Stomach (tissue), 9 donors: ENCODE data around the gene FZD4. TPM values are rescaled to one million over a fixed set of nuclear protein-coding genes. Genes with fewer than 3 reads are reported as not detected.

Source experiments
- DNase-seq, 2 donors: peaks; one replicate each; pipeline versions ENCODE4 v3.0.0 to v3.0.0-alpha.2; 2013 to 2019
- H3K27ac ChIP-seq, 5 donors: fragments of 200-600 bp in 4 of 5; sonication (generic) in 4 of 5; one replicate each; pipeline ENCODE4 v1.5.1; 2013 to 2019; ENCODE audit warnings: mild to moderate bottlenecking in 1 of 5, moderate library complexity in 1 of 5
- H3K27me3 ChIP-seq, 3 donors: fragments of 200-600 bp; sonication (generic); one replicate each; pipeline ENCODE4 v1.5.1; 2017 to 2019; ENCODE audit warnings: mixed run types in 1 of 3
- H3K36me3 ChIP-seq, 4 donors: fragments of 200-600 bp; sonication (generic); 1 replicate in 3 of 4; 2 replicates in 1 of 4; pipeline ENCODE4 v1.5.1; 2016 to 2019
- H3K4me1 ChIP-seq, 4 donors: fragments of 200-600 bp; sonication (generic); one replicate each; pipeline ENCODE4 v1.5.1; 2016 to 2019
- H3K4me3 ChIP-seq, 4 donors: fragments of 200-600 bp; sonication (generic) in 3 of 4; one replicate each; pipeline ENCODE4 v1.5.1; 2016 to 2019; ENCODE audit warnings: mild to moderate bottlenecking in 1 of 4
- H3K9me3 ChIP-seq, 4 donors: fragments of 200-600 bp; sonication (generic); one replicate each; pipeline ENCODE4 v1.5.1; 2016 to 2019
- CTCF ChIP-seq, 7 experiments: fragments of 450-650 bp in 4 of 7; fragments of 200-600 bp in 3 of 7; sonication (generic) in 3 of 7; IDR thresholded peaks; one replicate each; pipeline ENCODE4 v1.5.1; 2016 to 2019; ENCODE audit warnings: antibody characterized with exemption in 7 of 7, control low read depth in 2 of 7, mild to moderate bottlenecking in 1 of 7
- EP300 ChIP-seq: sonication (generic); formaldehyde crosslinking; IDR thresholded peaks from one replicate; pipeline ENCODE4 v1.6.1; 2017; ENCODE audit warnings: antibody characterized with exemption
- POLR2A ChIP-seq, 4 donors: fragments of 450-650 bp; IDR thresholded peaks; one replicate each; pipeline ENCODE4 v1.6.1; 2016; ENCODE audit warnings: antibody characterized with exemption in 4 of 4, control low read depth in 2 of 4, mild to moderate bottlenecking in 1 of 4, moderate library complexity in 1 of 4
- POLR2AphosphoS5 ChIP-seq, 3 donors: sonication (generic); formaldehyde crosslinking; IDR thresholded peaks; one replicate each; pipeline ENCODE4 v1.6.1; 2016; ENCODE audit warnings: antibody characterized with exemption in 3 of 3
- WGBS, 5 donors: extraction: QIAGEN DNeasy Blood & Tissue Kit in 3 of 5; methylation state at CpG; one replicate each; pipeline versions ENCODE4 v1.1.5 to v1.1.7; 2013 to 2018; 5-methylcytosine and 5-hydroxymethylcytosine counted together
- intact Hi-C: fragments of 100-400 bp; cut with DNase I; formaldehyde crosslinking; loops from one replicate; pipeline ENCODE4 v1.15.1; 2023; ENCODE audit warnings: low total_unique reads
- polyA plus RNA-seq, 3 donors: library from polyadenylated mRNA; stranded (reverse); fragments of 200-250 nt; gene quantifications; one replicate each; pipeline ENCODE4 v1.2.3, GENCODE V29; 2013
- total RNA-seq, 5 donors: library from RNA; depleted of rRNA; stranded (reverse); fragments of >200 nt; gene quantifications; one replicate each; pipeline versions ENCODE4 v1.1.0 to v1.2.3, GENCODE V29; 2014 to 2016
- donor health status: healthy with polysubstance abuse.
- donor health status: Bipolar disorder and iron deficiency.
- donor health status: healthy.

FZD4 gene
- total and polyA plus RNA-seq, 8 donors, result 2.4 to 55.8 (median 12.0) TPM

GRCh38 chr11:86930957-86931547 lies 24.1 kb downstream of the FZD4 start:
- H3K36me3 ChIP-seq, result no peaks in the 10 kb centered on the region
- 71 to 91% (median 90%) methylated on average over 1 of the region's 1 CpG for WGBS, 5 donors
- no peak overlapping the region for H3K4me3 ChIP-seq
- intact Hi-C loops, result no loop called here
- TF ChIP-seq CTCF (IDR thresholded peaks at IDR 0.05) (no peak), POLR2A (IDR thresholded peaks at IDR 0.05) (no peak), EP300 (no peak), POLR2AphosphoS5 (IDR thresholded peaks at IDR 0.05) (no peak)
- peak in 1 of 2 donors; percentile 54 for DNase-seq
- H3K27ac ChIP-seq, result peak overlapping the region in 1 of 5 donors; percentile 14
- no peaks in the 10 kb centered on the region for H3K9me3 ChIP-seq
- H3K27me3 ChIP-seq, result no peaks in the 10 kb centered on the region
- H3K4me1 ChIP-seq, result peaks cover 0 to 50% (median 19%) of the 10 kb centered on the region in 4 donors

GRCh38 chr11:86926975-86927374 lies 28.2 kb downstream of the FZD4 start:
- Histone ChIP-seq H3K4me3 (no peak overlapping the region), H3K4me1 (peaks cover 0 to 31% (median 10%) of the 10 kb centered on the region in 4 donors), H3K27me3 (no peaks in the 10 kb centered on the region), H3K36me3 (no peaks in the 10 kb centered on the region), H3K9me3 (no peaks in the 10 kb centered on the region), H3K27ac (no peak overlapping the region)
- intact Hi-C loops, result no loop called here
- TF ChIP-seq EP300, result no peak
- TF ChIP-seq POLR2AphosphoS5 (IDR thresholded peaks at IDR 0.05), result no peak
- TF ChIP-seq CTCF (IDR thresholded peaks at IDR 0.05), result no peak
- DNase-seq, result no peak
- WGBS, 5 donors, result 77 to 82% (median 80%) methylated on average over 3 of the region's 3 CpGs

- Histone ChIP-seq H3K4me1 (peaks cover 0 to 17% (median 5%) of the 10 kb centered on the region in 4 donors), H3K9me3 (no peaks in the 10 kb centered on the region), H3K4me3 (no peak overlapping the region), H3K27me3 (no peaks in the 10 kb centered on the region), H3K36me3 (no peaks in the 10 kb centered on the region), H3K27ac (peak overlapping the region in 1 of 5 donors; percentile 34)
- no peak for DNase-seq
- intact Hi-C loops, result no loop called here
- TF ChIP-seq POLR2A (IDR thresholded peaks at IDR 0.05), result no peak
- TF ChIP-seq CTCF (IDR thresholded peaks at IDR 0.05), result no peak
- no peak for TF ChIP-seq EP300
- TF ChIP-seq POLR2AphosphoS5 (IDR thresholded peaks at IDR 0.05), result no peak
- 69 to 87% (median 72%) methylated on average over 6 of the region's 6 CpGs for WGBS, 5 donors
Observed at GRCh38 chr11:86923999-86924766, 31.0 kb downstream of the FZD4 start.

- 91 to 100% (median 97%) methylated on average over 1 of the region's 1 CpG for WGBS, 5 donors
- Histone ChIP-seq H3K27me3 (no peaks in the 10 kb centered on the region), H3K36me3 (no peaks in the 10 kb centered on the region), H3K27ac (peak overlapping the region in 1 of 5 donors; percentile 17), H3K4me3 (no peak overlapping the region), H3K9me3 (no peaks in the 10 kb centered on the region), H3K4me1 (peaks cover 0 to 17% (median 5%) of the 10 kb centered on the region in 4 donors)
- TF ChIP-seq CTCF (IDR thresholded peaks at IDR 0.05) (no peak), POLR2A (IDR thresholded peaks at IDR 0.05) (no peak), EP300 (no peak), POLR2AphosphoS5 (IDR thresholded peaks at IDR 0.05) (no peak)
- DNase-seq, result no peak
- intact Hi-C loops, result no loop called here
Observed at GRCh38 chr11:86922225-86922624, 33.0 kb downstream of the FZD4 start.
